Measurements from ENCODE around the gene TREM2. TPM values are rescaled to one million over a fixed set of nuclear protein-coding genes. Genes with fewer than 3 reads are reported as not detected.

Gene TREM2
- total RNA-seq, 2 donors from 2014 or later, result 3.6 TPM

DNA sequence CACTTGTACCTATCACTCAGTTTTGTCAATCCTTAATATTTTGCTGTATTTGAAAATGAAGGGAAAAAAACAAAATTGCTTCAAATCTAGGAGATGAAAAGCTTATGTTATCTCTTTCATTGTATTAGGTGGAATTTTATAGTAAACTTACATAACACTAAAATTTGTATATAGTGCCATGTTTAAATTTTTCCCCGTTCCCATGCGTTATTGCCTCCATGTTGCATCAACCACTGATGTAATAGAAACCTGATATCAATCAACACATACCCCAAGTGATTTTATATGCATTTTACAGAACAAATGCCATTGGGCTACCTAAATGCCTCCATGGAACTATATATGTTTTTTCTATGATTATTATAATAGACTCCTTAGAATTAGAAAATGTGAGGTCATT lies 14.8 kb upstream of the TREM2 start:
- TF ChIP-seq, protein P1, sequence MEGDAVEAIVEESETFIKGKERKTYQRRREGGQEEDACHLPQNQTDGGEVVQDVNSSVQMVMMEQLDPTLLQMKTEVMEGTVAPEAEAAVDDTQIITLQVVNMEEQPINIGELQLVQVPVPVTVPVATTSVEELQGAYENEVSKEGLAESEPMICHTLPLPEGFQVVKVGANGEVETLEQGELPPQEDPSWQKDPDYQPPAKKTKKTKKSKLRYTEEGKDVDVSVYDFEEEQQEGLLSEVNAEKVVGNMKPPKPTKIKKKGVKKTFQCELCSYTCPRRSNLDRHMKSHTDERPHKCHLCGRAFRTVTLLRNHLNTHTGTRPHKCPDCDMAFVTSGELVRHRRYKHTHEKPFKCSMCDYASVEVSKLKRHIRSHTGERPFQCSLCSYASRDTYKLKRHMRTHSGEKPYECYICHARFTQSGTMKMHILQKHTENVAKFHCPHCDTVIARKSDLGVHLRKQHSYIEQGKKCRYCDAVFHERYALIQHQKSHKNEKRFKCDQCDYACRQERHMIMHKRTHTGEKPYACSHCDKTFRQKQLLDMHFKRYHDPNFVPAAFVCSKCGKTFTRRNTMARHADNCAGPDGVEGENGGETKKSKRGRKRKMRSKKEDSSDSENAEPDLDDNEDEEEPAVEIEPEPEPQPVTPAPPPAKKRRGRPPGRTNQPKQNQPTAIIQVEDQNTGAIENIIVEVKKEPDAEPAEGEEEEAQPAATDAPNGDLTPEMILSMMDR (IDR thresholded peaks at IDR 0.05), result no peak
- no peak for TF ChIP-seq POLR2A (IDR thresholded peaks at IDR 0.05)
- H3K36me3 ChIP-seq (replicated peaks in 1 of 2; ENCODE audit: insufficient read depth in 1 of 2, low read depth in 2 of 2), result no peaks in the 10 kb centered on the region

DNA sequence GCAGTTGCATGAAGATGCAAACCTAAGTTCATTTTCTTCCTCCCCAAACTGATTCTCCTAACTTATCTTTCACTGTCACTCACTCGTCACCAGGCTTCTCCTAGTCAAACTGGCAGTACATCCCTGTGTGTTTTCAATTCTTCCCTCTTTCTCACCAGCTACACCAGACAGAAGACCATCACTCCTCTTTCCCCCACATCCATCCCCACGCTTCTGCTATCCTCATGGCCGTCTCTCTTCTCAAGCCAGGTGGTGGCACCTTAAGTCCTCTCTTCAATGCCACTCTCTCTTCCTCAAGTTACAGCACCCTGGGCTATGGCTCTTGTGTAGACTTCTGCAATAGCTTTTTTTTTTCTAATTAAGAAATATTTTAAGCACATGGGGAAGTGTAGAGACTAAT lies 14.4 kb upstream of the TREM2 start:
- Histone ChIP-seq H3K9me3 (no peaks in the 10 kb centered on the region), H3K4me1 (no peaks in the 10 kb centered on the region), H3K36me3 (replicated peaks in 1 of 2; ENCODE audit: insufficient read depth in 1 of 2, low read depth in 2 of 2) (no peaks in the 10 kb centered on the region), H3K4me3 (no peak overlapping the region), H3K27ac (no peak overlapping the region), H3K27me3 (no peaks in the 10 kb centered on the region)
- intact Hi-C loops (cut with DNase I), result no loop called here
- 52 to 59% methylated on average over 3 of the region's 3 CpGs for WGBS, 2 donors
- TF ChIP-seq POLR2A (IDR thresholded peaks at IDR 0.05), result no peak
- TF ChIP-seq, protein P1 (IDR thresholded peaks at IDR 0.05), result no peak
- DNase-seq (no peak), ATAC-seq (no peak)

More for the DNA sequence above, 14.8 kb upstream of the TREM2 start:
- Histone ChIP-seq H3K9me3 (no peaks in the 10 kb centered on the region), H3K4me3 (no peak overlapping the region), H3K27me3 (no peaks in the 10 kb centered on the region), H3K27ac (no peak overlapping the region), H3K4me1 (no peaks in the 10 kb centered on the region)
- intact Hi-C loops (cut with DNase I), result no loop called here
- no peak for DNase-seq
- WGBS, 2 donors, result 78 to 88% methylated on average over 2 of the region's 2 CpGs
- ATAC-seq, result no peak

DNA sequence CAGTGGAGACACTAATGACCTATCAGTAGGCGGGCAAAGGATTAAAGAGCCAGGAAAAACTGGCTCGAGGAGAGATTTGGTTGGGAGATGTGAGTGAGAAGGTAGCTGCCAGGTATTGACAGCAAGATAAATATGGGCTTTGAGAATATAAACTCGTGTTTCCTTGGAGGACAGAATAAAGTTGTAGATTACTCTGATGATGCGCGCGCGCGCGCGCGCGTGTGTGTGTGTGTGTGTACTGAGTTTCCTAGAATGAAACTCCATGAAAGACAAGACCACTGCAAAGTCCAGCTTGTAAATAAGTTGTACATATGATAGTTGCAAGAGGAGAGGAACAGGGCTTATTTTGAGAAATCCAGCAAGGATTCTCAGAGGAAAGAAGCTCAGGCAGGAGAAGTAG lies 13.3 kb upstream of the TREM2 start:
- Histone ChIP-seq H3K27me3 (no peaks in the 10 kb centered on the region), H3K4me3 (no peak overlapping the region), H3K27ac (no peak overlapping the region), H3K36me3 (replicated peaks in 1 of 2; ENCODE audit: insufficient read depth in 1 of 2, low read depth in 2 of 2) (no peaks in the 10 kb centered on the region), H3K4me1 (no peaks in the 10 kb centered on the region), H3K9me3 (no peaks in the 10 kb centered on the region)
- ATAC-seq, result no peak
- intact Hi-C loops (cut with DNase I), result no loop called here
- no peak for TF ChIP-seq POLR2A (IDR thresholded peaks at IDR 0.05)
- TF ChIP-seq, protein P1 (IDR thresholded peaks at IDR 0.05), result no peak
- 77 to 81% methylated on average over 12 of the region's 12 CpGs for WGBS, 2 donors
- DNase-seq, result no peak

DNA sequence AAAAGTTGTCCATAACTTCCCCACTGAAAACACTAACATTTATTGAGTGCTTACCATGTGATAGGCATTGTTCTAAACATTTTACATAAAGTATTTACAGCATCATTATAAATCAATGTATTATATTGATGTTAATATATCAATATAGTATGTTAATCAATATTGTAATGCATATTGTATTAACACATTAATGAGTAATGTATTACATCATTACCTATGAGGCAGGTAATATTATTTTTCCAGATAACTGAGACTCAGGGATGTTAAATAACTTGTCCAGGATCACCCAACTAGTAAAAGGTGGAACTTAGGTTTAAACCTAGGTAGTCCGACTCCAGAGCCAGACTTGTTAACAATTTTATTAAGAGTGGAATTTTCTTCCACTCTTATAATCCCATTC lies 12.2 kb upstream of the TREM2 start:
- Histone ChIP-seq H3K27ac (no peak overlapping the region), H3K4me3 (no peak overlapping the region), H3K4me1 (no peaks in the 10 kb centered on the region), H3K36me3 (replicated peaks in 1 of 2; ENCODE audit: insufficient read depth in 1 of 2, low read depth in 2 of 2) (no peaks in the 10 kb centered on the region), H3K9me3 (no peaks in the 10 kb centered on the region), H3K27me3 (no peaks in the 10 kb centered on the region)
- TF ChIP-seq, protein P1 (IDR thresholded peaks at IDR 0.05), result no peak
- TF ChIP-seq POLR2A (IDR thresholded peaks at IDR 0.05), result no peak
- intact Hi-C loops (cut with DNase I), result no loop called here
- WGBS, 2 donors, result 69 to 74% methylated on average over 1 of the region's 1 CpG
- DNase-seq (no peak), ATAC-seq (no peak)

DNA sequence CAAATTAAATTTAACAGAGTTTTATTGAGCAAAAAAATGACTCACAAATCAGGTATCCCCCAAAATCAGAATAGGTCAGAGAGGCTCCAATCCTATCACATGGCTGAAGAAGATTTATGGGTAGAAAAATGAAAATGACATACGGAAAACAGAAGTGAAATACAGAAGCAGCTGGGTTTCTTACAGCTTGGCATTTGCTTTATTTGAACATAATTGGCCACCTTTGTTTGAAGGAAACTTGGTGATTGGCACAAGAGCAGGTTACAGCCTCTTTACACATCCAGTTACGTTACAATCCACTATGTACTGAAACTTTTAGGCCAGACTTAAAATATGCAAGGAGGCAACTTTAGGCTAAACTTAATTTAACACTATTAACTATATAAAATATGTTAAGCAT lies 11.7 kb upstream of the TREM2 start:
- Histone ChIP-seq H3K4me1 (no peaks in the 10 kb centered on the region), H3K36me3 (replicated peaks in 1 of 2; ENCODE audit: insufficient read depth in 1 of 2, low read depth in 2 of 2) (no peaks in the 10 kb centered on the region), H3K27ac (no peak overlapping the region), H3K27me3 (no peaks in the 10 kb centered on the region), H3K4me3 (no peak overlapping the region), H3K9me3 (no peaks in the 10 kb centered on the region)
- TF ChIP-seq, protein P1 (IDR thresholded peaks at IDR 0.05), result no peak
- TF ChIP-seq POLR2A (IDR thresholded peaks at IDR 0.05), result no peak
- intact Hi-C loops (cut with DNase I), result no loop called here
- 65 to 78% methylated on average over 2 of the region's 2 CpGs for WGBS, 2 donors
- ATAC-seq (no peak), DNase-seq (no peak)

All from body of pancreas (tissue), 4 donors.